A549 (cell line): ENCODE measurements around the gene ACYP1. TPM values are rescaled to one million over a fixed set of nuclear protein-coding genes. Genes with fewer than 3 reads are reported as not detected.

Source experiments
- ATAC-seq, 2 experiments: fragments of 200-7000 bp in 1 of 2; fragments of >200 bp in 1 of 2; cut with Nextera tagmentation in 1 of 2; cut with Tn5 transposase in 1 of 2; 3 replicates each; pipeline versions ENCODE4 v1.8.0 to v1.9.1; 2018 to 2020; ENCODE audit warnings: mild to moderate bottlenecking in 1 of 2, moderate library complexity in 1 of 2
- CTCF ChIA-PET: fragments of 300-600 bp; sonication (Branson Sonifier 250); formaldehyde crosslinking; extraction: SDS; loops from one replicate; lab custom pipeline; 2021; ENCODE audit warnings: antibody characterized with exemption, inconsistent platforms; lab: Yijun Ruan, JAX
- POLR2A ChIA-PET: fragments of 350-600 bp; formaldehyde crosslinking; extraction: SDS; loops from one replicate; lab custom pipeline; 2021; ENCODE audit warnings: antibody characterized with exemption, inconsistent platforms; lab: Yijun Ruan, JAX
- DNase-seq, 2 experiments: peaks; one replicate each; pipeline versions ENCODE4 v3.0.0 to v3.0.0-alpha.2; 2011 to 2016; ENCODE audit warnings: low read depth in 1 of 2, low spot score in 1 of 2
- FAIRE-seq: peaks from 2 replicates; lab custom pipeline; 2011; peaks lifted over from hg19 to GRCh38; lab: Jason Lieb, UNC
- H3K27ac ChIP-seq, 2 experiments: fragments of >200 bp; sonication (Bioruptor Twin); formaldehyde crosslinking; 3 replicates each; pipeline ENCODE4 v1.5.1; 2016 to 2017
- H3K4me1 ChIP-seq: fragments of >200 bp; sonication (Bioruptor Twin); formaldehyde crosslinking; 3 replicates; pipeline ENCODE4 v1.6.1; 2016
- H3K4me2 ChIP-seq: fragments of >200 bp; sonication (Bioruptor Twin); formaldehyde crosslinking; 3 replicates; pipeline ENCODE4 v1.6.1; 2016
- H3K4me3 ChIP-seq: fragments of >200 bp; sonication (Bioruptor Twin); formaldehyde crosslinking; 3 replicates; pipeline ENCODE4 v1.5.1; 2016
- H3K9me3 ChIP-seq: fragments of >200 bp; sonication (Bioruptor Twin); formaldehyde crosslinking; 3 replicates; pipeline ENCODE4 v1.6.1; 2016
- CBX8 ChIP-seq: fragments of 200-600 bp; sonication (generic); IDR thresholded peaks from 2 replicates; pipeline ENCODE4 v1.6.1; 2016
- EHF ChIP-seq: fragments of 250-450 bp; sonication (Bioruptor Pico); IDR thresholded peaks from 2 replicates; pipeline ENCODE4 v1.5.0; 2020; ENCODE audit warnings: mild to moderate bottlenecking
- EHMT2 ChIP-seq: fragments of 200-600 bp; sonication (generic); IDR thresholded peaks from 2 replicates; pipeline ENCODE4 v1.6.1; 2016; ENCODE audit warnings: antibody characterized with exemption, low read depth, mild to moderate bottlenecking, moderate library complexity
- ESRRA ChIP-seq: fragments of 150-350 bp; IDR thresholded peaks from 2 replicates; pipeline ENCODE4 v1.6.1; 2014; ENCODE audit warnings: mild to moderate bottlenecking, low read length, borderline replicate concordance
- FOSB ChIP-seq: fragments of 250-450 bp; sonication (Bioruptor Pico); IDR thresholded peaks from 2 replicates; pipeline ENCODE4 v1.5.0; 2020; ENCODE audit warnings: mild to moderate bottlenecking, moderate library complexity
- HEYL ChIP-seq: fragments of 250-450 bp; sonication (Bioruptor Pico); IDR thresholded peaks from 2 replicates; pipeline ENCODE4 v1.8.0; 2021; ENCODE audit warnings: mild to moderate bottlenecking, moderate library complexity
- MAX ChIP-seq: IDR thresholded peaks from 2 replicates; pipeline ENCODE4 v1.6.1; 2012
- MYC ChIP-seq: IDR thresholded peaks from 2 replicates; pipeline ENCODE4 v1.6.1; 2012; ENCODE audit warnings: mild to moderate bottlenecking, inconsistent platforms, low read length, improper control_type of control experiment, borderline replicate concordance
- NPAS2 ChIP-seq: fragments of 250-450 bp; sonication (Bioruptor Pico); IDR thresholded peaks from 2 replicates; pipeline ENCODE4 v1.8.0; 2022; ENCODE audit warnings: mild to moderate bottlenecking, moderate library complexity, borderline replicate concordance
- PBX3 ChIP-seq: IDR thresholded peaks from 2 replicates; pipeline ENCODE4 v1.6.1; 2012
- PHF8 ChIP-seq: fragments of 200-600 bp; sonication (generic); IDR thresholded peaks from 2 replicates; pipeline ENCODE4 v1.6.1; 2016; ENCODE audit warnings: low read depth, mild to moderate bottlenecking, antibody characterized with exemption, moderate library complexity, borderline replicate concordance
- RARB ChIP-seq: fragments of 250-450 bp; sonication (Bioruptor Pico); IDR thresholded peaks from 2 replicates; pipeline ENCODE4 v1.8.0; 2021; ENCODE audit warnings: mild to moderate bottlenecking, moderate library complexity
- RCOR1 ChIP-seq: fragments of 150-350 bp; IDR thresholded peaks from 2 replicates; pipeline ENCODE4 v1.6.1; 2014; ENCODE audit warnings: antibody characterized with exemption, low read length, low read depth
- RNF2 ChIP-seq: fragments of 200-600 bp; sonication (generic); IDR thresholded peaks from 2 replicates; pipeline ENCODE4 v1.6.1; 2016; ENCODE audit warnings: low read depth, mild to moderate bottlenecking, antibody characterized with exemption, moderate library complexity, borderline replicate concordance
- TFCP2L1 ChIP-seq: fragments of 250-450 bp; sonication (Bioruptor Pico); IDR thresholded peaks from 2 replicates; pipeline ENCODE4 v1.5.0; 2021; ENCODE audit warnings: mild to moderate bottlenecking
- TP53 ChIP-seq: fragments of 250-450 bp; sonication (Bioruptor Pico); IDR thresholded peaks from 2 replicates; pipeline ENCODE4 v1.5.0; 2021; ENCODE audit warnings: mild to moderate bottlenecking, moderate library complexity
- WGBS: methylation state at CpG from one replicate; pipeline ENCODE4 v1.1.6; 2017; ENCODE audit errors: missing lambda C conversion rate; 5-methylcytosine and 5-hydroxymethylcytosine counted together
- polyA plus RNA-seq, 4 experiments: library from polyadenylated mRNA; depleted of rRNA in 3 of 4; stranded (reverse); fragments of >200 nt; fragmentation: RNase III in 1 of 4; extraction: RNeasy Plus Mini Kit Qiagen cat#74134 plus additional on column Dnase treatment in 1 of 4; gene quantifications; 2 replicates in 3 of 4; 3 replicates in 1 of 4; pipeline ENCODE4 v1.2.3, GENCODE V29; 2011 to 2017
- TF ChIP-seq, protein P1 (sequence below): fragments of >200 bp; sonication (Bioruptor Twin); formaldehyde crosslinking; IDR thresholded peaks from 3 replicates; pipeline ENCODE4 v1.5.1; 2016
- TF ChIP-seq, protein P2 (sequence below): fragments of 150-350 bp; IDR thresholded peaks from 2 replicates; pipeline ENCODE4 v1.6.1; 2014; ENCODE audit warnings: low read depth, mild to moderate bottlenecking, low read length
- TF ChIP-seq, protein P3 (sequence below): IDR thresholded peaks from 2 replicates; pipeline ENCODE4 v1.6.1; 2012; ENCODE audit warnings: low read depth, borderline replicate concordance
- TF ChIP-seq, protein P4 (sequence below): fragments of 250-450 bp; sonication (Bioruptor Pico); IDR thresholded peaks from 2 replicates; pipeline ENCODE4 v1.5.0; 2021; ENCODE audit warnings: mild to moderate bottlenecking, moderate library complexity, borderline replicate concordance
- TF ChIP-seq, protein P5 (sequence below): fragments of >200 bp; sonication (Bioruptor Twin); formaldehyde crosslinking; IDR thresholded peaks from 3 replicates; pipeline ENCODE4 v1.6.1; 2016
- TF ChIP-seq, protein P6 (sequence below): fragments of 250-450 bp; sonication (Bioruptor Pico); IDR thresholded peaks from 2 replicates; pipeline ENCODE4 v1.5.0; 2020; ENCODE audit warnings: low read depth, mild to moderate bottlenecking, moderate library complexity

Gene ACYP1
- polyA plus RNA-seq, 2 of the 4 experiments (the other 2 are of a cell fraction): 34.3 to 36.7 TPM

DNA sequence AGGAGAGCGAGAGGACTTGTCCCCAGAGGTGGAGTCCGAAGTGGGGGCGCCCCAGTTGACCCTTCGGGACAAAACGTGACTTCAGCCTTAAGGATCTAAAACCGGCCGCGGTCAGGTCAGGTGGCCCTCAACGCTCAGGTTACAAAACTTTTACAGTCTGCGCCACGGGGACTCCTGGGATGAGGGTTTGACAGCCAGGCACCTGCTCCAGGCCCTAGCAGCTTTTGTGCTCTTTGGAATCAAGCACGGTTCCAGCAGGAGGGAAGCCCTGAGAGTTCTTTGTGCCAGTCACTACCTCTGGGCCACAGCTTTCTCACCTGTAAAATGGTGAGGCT is 6.0 kb upstream of the ACYP1 start:
- peaks cover 16% of the 10 kb centered on the region for H3K4me1 ChIP-seq
- FAIRE-seq (no peak), DNase-seq (no peak), ATAC-seq (peak; percentile 8 to 19; a peak in 5 of 6 replicates)
- H3K9me3 ChIP-seq: no peaks in the 10 kb centered on the region
- TF ChIP-seq, protein P1, sequence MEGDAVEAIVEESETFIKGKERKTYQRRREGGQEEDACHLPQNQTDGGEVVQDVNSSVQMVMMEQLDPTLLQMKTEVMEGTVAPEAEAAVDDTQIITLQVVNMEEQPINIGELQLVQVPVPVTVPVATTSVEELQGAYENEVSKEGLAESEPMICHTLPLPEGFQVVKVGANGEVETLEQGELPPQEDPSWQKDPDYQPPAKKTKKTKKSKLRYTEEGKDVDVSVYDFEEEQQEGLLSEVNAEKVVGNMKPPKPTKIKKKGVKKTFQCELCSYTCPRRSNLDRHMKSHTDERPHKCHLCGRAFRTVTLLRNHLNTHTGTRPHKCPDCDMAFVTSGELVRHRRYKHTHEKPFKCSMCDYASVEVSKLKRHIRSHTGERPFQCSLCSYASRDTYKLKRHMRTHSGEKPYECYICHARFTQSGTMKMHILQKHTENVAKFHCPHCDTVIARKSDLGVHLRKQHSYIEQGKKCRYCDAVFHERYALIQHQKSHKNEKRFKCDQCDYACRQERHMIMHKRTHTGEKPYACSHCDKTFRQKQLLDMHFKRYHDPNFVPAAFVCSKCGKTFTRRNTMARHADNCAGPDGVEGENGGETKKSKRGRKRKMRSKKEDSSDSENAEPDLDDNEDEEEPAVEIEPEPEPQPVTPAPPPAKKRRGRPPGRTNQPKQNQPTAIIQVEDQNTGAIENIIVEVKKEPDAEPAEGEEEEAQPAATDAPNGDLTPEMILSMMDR: no peak
- TF ChIP-seq PBX3: 0 out of 2 replicates have a peak, but pooled peaks have one; percentile 3
- 0 out of 2 replicates have a peak, but pooled peaks have one; percentile 12 for TF ChIP-seq TFCP2L1
- TF ChIP-seq, protein P2, sequence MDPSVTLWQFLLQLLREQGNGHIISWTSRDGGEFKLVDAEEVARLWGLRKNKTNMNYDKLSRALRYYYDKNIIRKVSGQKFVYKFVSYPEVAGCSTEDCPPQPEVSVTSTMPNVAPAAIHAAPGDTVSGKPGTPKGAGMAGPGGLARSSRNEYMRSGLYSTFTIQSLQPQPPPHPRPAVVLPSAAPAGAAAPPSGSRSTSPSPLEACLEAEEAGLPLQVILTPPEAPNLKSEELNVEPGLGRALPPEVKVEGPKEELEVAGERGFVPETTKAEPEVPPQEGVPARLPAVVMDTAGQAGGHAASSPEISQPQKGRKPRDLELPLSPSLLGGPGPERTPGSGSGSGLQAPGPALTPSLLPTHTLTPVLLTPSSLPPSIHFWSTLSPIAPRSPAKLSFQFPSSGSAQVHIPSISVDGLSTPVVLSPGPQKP: no peak
- no peak for TF ChIP-seq NPAS2 (CRISPR knock-in tag)
- peak overlapping the region; percentile 92 for H3K4me2 ChIP-seq
- ChIA-PET POLR2A (interaction anchor here (0.6 to 1.1 kb wide), 8 partner anchors 8 to 306 kb away, joined by 3 read pairs; partner anchors contain the start of genes FOS, MLH3 and YLPM1), CTCF (interaction anchor here (1.0 to 11.4 kb wide), 4 partner anchors 16 to 165 kb away, joined by 3 to 85 read pairs (median 4); no protein-coding TSS in a partner anchor)
- 37% methylated on average over 12 of the region's 12 CpGs for WGBS
- peak overlapping the region; percentile 61 for H3K4me3 ChIP-seq
- peak overlapping the region; percentile 88 to 95 for H3K27ac ChIP-seq

GRCh38 chr14:75069121-75069810 is 5.4 kb upstream of the ACYP1 start, which contains the start of gene ZC2HC1C:
TSS of gene ZC2HC1C (plus strand) at chr14:75069641. CDS start at chr14:75070574, 933 bp downstream.
- ATAC-seq (peak; percentile 87 to 92), DNase-seq (peak; percentile 84 to 91), FAIRE-seq (no peak)
- Histone ChIP-seq H3K9me3 (no peaks in the 10 kb centered on the region), H3K4me2 (peak within 1 kb of the TSS; percentile 92), H3K4me3 (peak within 1 kb of the TSS; percentile 61), H3K4me1 (peaks cover 19% of the 10 kb centered on the region), H3K27ac (peak within 1 kb of the TSS; percentile 88 to 95)
- 2% methylated on average over 50 of the region's 58 CpGs for WGBS
- ChIA-PET POLR2A (interaction anchor here (0.6 to 1.1 kb wide), 8 partner anchors 8 to 306 kb away, joined by 3 read pairs; partner anchors contain the start of genes FOS, MLH3 and YLPM1), CTCF (interaction anchor here (1.3 to 11.4 kb wide), 3 partner anchors 17 to 122 kb away, joined by 3 to 85 read pairs (median 4); no protein-coding TSS in a partner anchor)
- 0 out of 2 replicates have a peak, but pooled peaks have one; percentile 71 for TF ChIP-seq EHF (CRISPR knock-in tag)
- TF ChIP-seq PHF8: peak; percentile 81; the same call in 1 of the 2 replicates
- TF ChIP-seq, protein P3, sequence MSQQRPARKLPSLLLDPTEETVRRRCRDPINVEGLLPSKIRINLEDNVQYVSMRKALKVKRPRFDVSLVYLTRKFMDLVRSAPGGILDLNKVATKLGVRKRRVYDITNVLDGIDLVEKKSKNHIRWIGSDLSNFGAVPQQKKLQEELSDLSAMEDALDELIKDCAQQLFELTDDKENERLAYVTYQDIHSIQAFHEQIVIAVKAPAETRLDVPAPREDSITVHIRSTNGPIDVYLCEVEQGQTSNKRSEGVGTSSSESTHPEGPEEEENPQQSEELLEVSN: peak; percentile 92
- TF ChIP-seq RCOR1: no peak
- TF ChIP-seq, protein P4, sequence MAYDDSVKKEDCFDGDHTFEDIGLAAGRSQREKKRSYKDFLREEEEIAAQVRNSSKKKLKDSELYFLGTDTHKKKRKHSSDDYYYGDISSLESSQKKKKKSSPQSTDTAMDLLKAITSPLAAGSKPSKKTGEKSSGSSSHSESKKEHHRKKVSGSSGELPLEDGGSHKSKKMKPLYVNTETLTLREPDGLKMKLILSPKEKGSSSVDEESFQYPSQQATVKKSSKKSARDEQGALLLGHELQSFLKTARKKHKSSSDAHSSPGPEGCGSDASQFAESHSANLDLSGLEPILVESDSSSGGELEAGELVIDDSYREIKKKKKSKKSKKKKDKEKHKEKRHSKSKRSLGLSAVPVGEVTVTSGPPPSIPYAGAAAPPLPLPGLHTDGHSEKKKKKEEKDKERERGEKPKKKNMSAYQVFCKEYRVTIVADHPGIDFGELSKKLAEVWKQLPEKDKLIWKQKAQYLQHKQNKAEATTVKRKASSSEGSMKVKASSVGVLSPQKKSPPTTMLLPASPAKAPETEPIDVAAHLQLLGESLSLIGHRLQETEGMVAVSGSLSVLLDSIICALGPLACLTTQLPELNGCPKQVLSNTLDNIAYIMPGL (CRISPR knock-in tag): no peak; the same call in 1 of the 2 replicates
- TF ChIP-seq MAX: peak; percentile 94
- TF ChIP-seq HEYL (CRISPR knock-in tag): 0 out of 2 replicates have a peak, but pooled peaks have one; percentile 32
- TF ChIP-seq MYC: peak; percentile 91; the same call in 1 of the 2 replicates
- 0 out of 2 replicates have a peak, but pooled peaks have one; percentile 23 for TF ChIP-seq NPAS2 (CRISPR knock-in tag)
- TF ChIP-seq TP53 (CRISPR knock-in tag): 0 out of 2 replicates have a peak, but pooled peaks have one; percentile 73
- no peak for TF ChIP-seq FOSB (CRISPR knock-in tag)
- TF ChIP-seq, protein P5, sequence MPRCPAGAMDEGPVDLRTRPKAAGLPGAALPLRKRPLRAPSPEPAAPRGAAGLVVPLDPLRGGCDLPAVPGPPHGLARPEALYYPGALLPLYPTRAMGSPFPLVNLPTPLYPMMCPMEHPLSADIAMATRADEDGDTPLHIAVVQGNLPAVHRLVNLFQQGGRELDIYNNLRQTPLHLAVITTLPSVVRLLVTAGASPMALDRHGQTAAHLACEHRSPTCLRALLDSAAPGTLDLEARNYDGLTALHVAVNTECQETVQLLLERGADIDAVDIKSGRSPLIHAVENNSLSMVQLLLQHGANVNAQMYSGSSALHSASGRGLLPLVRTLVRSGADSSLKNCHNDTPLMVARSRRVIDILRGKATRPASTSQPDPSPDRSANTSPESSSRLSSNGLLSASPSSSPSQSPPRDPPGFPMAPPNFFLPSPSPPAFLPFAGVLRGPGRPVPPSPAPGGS: peak; percentile 64; the same call in 1 of the 3 replicates
- peak; percentile 99 for TF ChIP-seq ESRRA
- no peak for TF ChIP-seq RNF2
- TF ChIP-seq RARB (CRISPR knock-in tag): peak; percentile 31
- TF ChIP-seq, protein P6, sequence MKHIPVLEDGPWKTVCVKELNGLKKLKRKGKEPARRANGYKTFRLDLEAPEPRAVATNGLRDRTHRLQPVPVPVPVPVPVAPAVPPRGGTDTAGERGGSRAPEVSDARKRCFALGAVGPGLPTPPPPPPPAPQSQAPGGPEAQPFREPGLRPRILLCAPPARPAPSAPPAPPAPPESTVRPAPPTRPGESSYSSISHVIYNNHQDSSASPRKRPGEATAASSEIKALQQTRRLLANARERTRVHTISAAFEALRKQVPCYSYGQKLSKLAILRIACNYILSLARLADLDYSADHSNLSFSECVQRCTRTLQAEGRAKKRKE (CRISPR knock-in tag): peak; percentile 77
- peak; percentile 45; the same call in 1 of the 2 replicates for TF ChIP-seq PBX3
- no peak for TF ChIP-seq EHMT2
- no peak for TF ChIP-seq CBX8
